Astrocyte (in vitro differentiated cells and primary cell): ENCODE results near the gene ATAT1. TPM values are rescaled to one million over a fixed set of nuclear protein-coding genes. Genes with fewer than 3 reads are reported as not detected.
A peak's percentile ranks its signal among the peaks of the same experiment; 100 is the strongest.

Source experiments
- DNase-seq: peaks from one replicate; pipeline ENCODE4 v3.0.0-alpha.2; 2010; ENCODE audit warnings: low read depth
- FAIRE-seq: peaks from 2 replicates; lab custom pipeline; 2011; peaks lifted over from hg19 to GRCh38; lab: Jason Lieb, UNC
- H2AFZ ChIP-seq: 2 replicates; pipeline ENCODE4 v1.6.0; 2012; ENCODE audit warnings: low read depth, low read length, inconsistent platforms
- H3K27ac ChIP-seq: 2 replicates; pipeline ENCODE4 v1.5.1; 2011; ENCODE audit warnings: low read depth, low read length, inconsistent platforms
- H3K27me3 ChIP-seq: 2 replicates; pipeline ENCODE4 v1.6.0; 2011; ENCODE audit warnings: low read length, inconsistent platforms; ENCODE audit not compliant: insufficient read depth
- H3K36me3 ChIP-seq: 2 replicates; pipeline ENCODE4 v1.5.1; 2011; ENCODE audit warnings: low read length, inconsistent platforms; ENCODE audit not compliant: insufficient read depth
- H3K4me1 ChIP-seq: 2 replicates; pipeline ENCODE4 v1.5.1; 2011; ENCODE audit warnings: low read length, inconsistent platforms; ENCODE audit not compliant: insufficient read depth
- H3K4me2 ChIP-seq: 2 replicates; pipeline ENCODE4 v1.6.0; 2012; ENCODE audit warnings: low read length, inconsistent platforms
- H3K4me3 ChIP-seq: 2 replicates; pipeline ENCODE4 v1.5.1; 2011; ENCODE audit warnings: low read depth, mild to moderate bottlenecking, low read length, inconsistent platforms; ENCODE audit not compliant: insufficient read depth
- H3K79me2 ChIP-seq: 2 replicates; pipeline ENCODE4 v1.6.0; 2012; ENCODE audit warnings: mild to moderate bottlenecking, low read length, inconsistent platforms; ENCODE audit not compliant: insufficient read depth
- H3K9ac ChIP-seq: 2 replicates; pipeline ENCODE4 v1.6.0; 2012; ENCODE audit warnings: mild to moderate bottlenecking, low read length, inconsistent platforms
- H3K9me3 ChIP-seq: 2 replicates; pipeline ENCODE4 v1.5.1; 2012; ENCODE audit warnings: low read depth, mild to moderate bottlenecking, low read length, inconsistent platforms; ENCODE audit not compliant: insufficient read depth
- H4K20me1 ChIP-seq: 2 replicates; pipeline ENCODE4 v1.6.0; 2012; ENCODE audit warnings: low read length, inconsistent platforms; ENCODE audit not compliant: insufficient read depth
- H3K27ac Mint-ChIP-seq: one replicate; pipeline ENCODE4 v1.8.0; 2021; ENCODE audit warnings: mild to moderate bottlenecking, mixed read lengths; ENCODE audit not compliant: unreplicated experiment
- H3K27me3 Mint-ChIP-seq: one replicate; pipeline ENCODE4 v1.8.0; 2021; ENCODE audit warnings: low read depth, mixed read lengths; ENCODE audit not compliant: unreplicated experiment
- H3K36me3 Mint-ChIP-seq: one replicate; pipeline ENCODE4 v1.8.0; 2021; ENCODE audit warnings: low read depth, mixed read lengths; ENCODE audit not compliant: unreplicated experiment
- H3K4me1 Mint-ChIP-seq: one replicate; pipeline ENCODE4 v1.8.0; 2021; ENCODE audit warnings: low read depth, mixed read lengths; ENCODE audit not compliant: unreplicated experiment
- H3K4me3 Mint-ChIP-seq: one replicate; pipeline ENCODE4 v1.8.0; 2021; ENCODE audit warnings: mild to moderate bottlenecking, moderate library complexity, mixed read lengths; ENCODE audit not compliant: unreplicated experiment
- H3K9me3 Mint-ChIP-seq: one replicate; pipeline ENCODE4 v1.8.0; 2021; ENCODE audit warnings: mild to moderate bottlenecking, mixed read lengths; ENCODE audit not compliant: unreplicated experiment
- EZH2 ChIP-seq: IDR thresholded peaks from 2 replicates; pipeline ENCODE4 v1.6.1; 2012; ENCODE audit warnings: mild to moderate bottlenecking, low read length, inconsistent platforms; ENCODE audit not compliant: insufficient read depth
- total RNA-seq: library from RNA; stranded (reverse); gene quantifications from 2 replicates; pipeline ENCODE4 v1.2.1, GENCODE V29; 2021
- TF ChIP-seq, protein P1 (sequence below): IDR thresholded peaks from 2 replicates; pipeline ENCODE4 v1.5.1; 2011; ENCODE audit warnings: low read depth, mild to moderate bottlenecking, inconsistent platforms, low read length, moderate library complexity; ENCODE audit not compliant: insufficient read depth

ATAT1 gene
- total RNA-seq, 1 donor from 2014 or later: 16.6 TPM

DNA sequence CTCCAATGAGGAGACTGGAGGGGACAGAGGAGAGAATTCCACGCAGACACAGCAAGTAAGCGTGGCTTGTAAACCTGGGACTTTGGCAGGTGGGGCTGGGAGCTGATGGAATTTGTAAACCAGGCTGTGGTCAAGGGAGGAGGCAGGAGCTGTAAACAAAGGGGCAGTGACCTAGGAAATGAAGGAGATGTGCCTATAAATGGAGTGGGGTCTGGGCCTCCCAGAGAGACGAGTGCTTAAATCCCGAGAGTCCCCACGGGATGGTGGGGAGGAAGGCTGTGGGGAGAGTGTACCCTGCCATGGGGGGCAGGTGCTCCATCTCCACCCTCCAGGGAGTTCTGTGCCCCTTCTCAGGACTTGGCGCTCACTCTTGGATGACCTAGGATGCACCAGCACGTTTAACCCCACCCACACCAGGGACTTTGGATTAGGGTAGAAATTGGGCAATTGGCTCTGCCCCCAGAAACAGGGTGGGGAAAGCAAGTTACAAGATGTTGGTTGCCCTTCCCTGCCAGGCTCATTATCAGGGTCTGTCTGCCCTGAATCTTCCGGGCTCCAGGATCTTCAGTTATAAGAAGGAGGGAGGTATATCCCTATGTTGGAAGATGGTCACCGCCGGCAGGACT lies 50.1 kb downstream of the ATAT1 start:
- Histone ChIP-seq H3K27ac (no peak overlapping the region), H3K4me2 (no peak overlapping the region), H3K36me3 (peaks cover 37% of the 10 kb centered on the region), H3K27me3 (no peaks in the 10 kb centered on the region), H3K4me3 (no peak overlapping the region), H3K9me3 (no peaks in the 10 kb centered on the region), H4K20me1 (peaks cover 58% of the 10 kb centered on the region), H3K9ac (no peak overlapping the region), H2AFZ (no peak overlapping the region), H3K79me2 (peaks cover 60% of the 10 kb centered on the region), H3K4me1 (peaks cover 23% of the 10 kb centered on the region)
- TF ChIP-seq, protein P1, sequence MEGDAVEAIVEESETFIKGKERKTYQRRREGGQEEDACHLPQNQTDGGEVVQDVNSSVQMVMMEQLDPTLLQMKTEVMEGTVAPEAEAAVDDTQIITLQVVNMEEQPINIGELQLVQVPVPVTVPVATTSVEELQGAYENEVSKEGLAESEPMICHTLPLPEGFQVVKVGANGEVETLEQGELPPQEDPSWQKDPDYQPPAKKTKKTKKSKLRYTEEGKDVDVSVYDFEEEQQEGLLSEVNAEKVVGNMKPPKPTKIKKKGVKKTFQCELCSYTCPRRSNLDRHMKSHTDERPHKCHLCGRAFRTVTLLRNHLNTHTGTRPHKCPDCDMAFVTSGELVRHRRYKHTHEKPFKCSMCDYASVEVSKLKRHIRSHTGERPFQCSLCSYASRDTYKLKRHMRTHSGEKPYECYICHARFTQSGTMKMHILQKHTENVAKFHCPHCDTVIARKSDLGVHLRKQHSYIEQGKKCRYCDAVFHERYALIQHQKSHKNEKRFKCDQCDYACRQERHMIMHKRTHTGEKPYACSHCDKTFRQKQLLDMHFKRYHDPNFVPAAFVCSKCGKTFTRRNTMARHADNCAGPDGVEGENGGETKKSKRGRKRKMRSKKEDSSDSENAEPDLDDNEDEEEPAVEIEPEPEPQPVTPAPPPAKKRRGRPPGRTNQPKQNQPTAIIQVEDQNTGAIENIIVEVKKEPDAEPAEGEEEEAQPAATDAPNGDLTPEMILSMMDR: no peak
- no peak for TF ChIP-seq EZH2
- Mint-ChIP-seq H3K36me3 (peaks cover 23% of the 10 kb centered on the region), H3K9me3 (no peaks in the 10 kb centered on the region), H3K27me3 (no peaks in the 10 kb centered on the region), H3K4me3 (no peak overlapping the region), H3K4me1 (peaks cover 25% of the 10 kb centered on the region), H3K27ac (no peak overlapping the region)
- DNase-seq (no peak), FAIRE-seq (no peak)

DNA sequence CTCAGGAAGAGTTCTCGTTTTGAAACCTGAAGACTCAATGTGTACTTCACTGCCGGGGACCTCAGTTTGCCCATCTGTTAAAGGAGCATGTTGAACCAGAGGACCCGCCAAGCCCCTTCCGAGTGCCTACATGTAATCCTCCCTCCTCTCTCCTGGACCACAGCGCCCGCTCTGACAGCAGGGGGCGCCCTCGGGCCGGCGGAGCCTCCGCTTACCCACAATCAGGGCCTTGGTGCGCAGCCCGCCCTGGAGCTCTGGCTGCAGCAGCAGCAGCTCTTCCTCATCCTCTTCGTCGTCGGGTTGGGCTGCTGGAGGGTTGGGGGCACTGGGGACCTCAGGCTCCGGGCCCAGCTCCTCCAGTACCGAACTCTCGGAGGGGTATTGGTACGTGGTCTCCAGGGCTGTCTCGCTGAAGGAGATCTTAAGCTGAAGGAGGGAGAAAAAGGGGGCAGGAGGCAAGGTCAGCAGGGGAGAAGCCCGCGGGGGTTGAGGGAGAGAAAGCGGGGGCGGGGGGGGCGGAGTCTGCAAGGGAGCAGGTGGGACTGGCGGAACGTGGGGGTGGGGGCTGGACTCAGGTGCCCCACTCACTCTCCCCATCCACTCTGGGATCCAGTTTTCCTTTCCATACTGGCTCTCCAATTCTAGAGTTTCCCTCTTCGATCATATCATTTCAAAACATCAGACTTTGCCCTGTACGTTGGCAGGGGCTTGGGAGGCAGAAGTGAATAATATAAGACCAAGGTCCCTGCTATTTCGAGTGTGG lies 52.5 kb downstream of the ATAT1 start:
- peak overlapping the region; percentile 98 for H3K4me3 Mint-ChIP-seq
- H3K4me1 Mint-ChIP-seq: peaks cover 22% of the 10 kb centered on the region
- DNase-seq: peak; percentile 47
- TF ChIP-seq EZH2: no peak
- TF ChIP-seq, protein P1: peak; percentile 70
- H3K27ac Mint-ChIP-seq: peak overlapping the region; percentile 62
- peaks cover 81% of the 10 kb centered on the region for H4K20me1 ChIP-seq
- no peak for FAIRE-seq
- no peak overlapping the region for H2AFZ ChIP-seq
- peak overlapping the region; percentile 98 for H3K9ac ChIP-seq
- H3K79me2 ChIP-seq: peaks cover 74% of the 10 kb centered on the region
- peak overlapping the region; percentile 100 for H3K4me2 ChIP-seq
- H3K27ac ChIP-seq: no peak overlapping the region
- no peaks in the 10 kb centered on the region for H3K27me3 ChIP-seq
- H3K9me3 Mint-ChIP-seq: no peaks in the 10 kb centered on the region
- no peaks in the 10 kb centered on the region for H3K9me3 ChIP-seq
- H3K36me3 ChIP-seq: peaks cover 37% of the 10 kb centered on the region
- no peaks in the 10 kb centered on the region for H3K27me3 Mint-ChIP-seq
- peak overlapping the region; percentile 41 for H3K4me3 ChIP-seq
- H3K4me1 ChIP-seq: peaks cover 31% of the 10 kb centered on the region
- peaks cover 25% of the 10 kb centered on the region for H3K36me3 Mint-ChIP-seq
